H1 (cell line): ENCODE measurements around the gene CPA1. TPM values are rescaled to one million over a fixed set of nuclear protein-coding genes. Genes with fewer than 3 reads are reported as not detected.

Experiments used
- CTCF ChIA-PET: fragments of 300-600 bp; sonication (Branson Sonifier 250); formaldehyde crosslinking; loops from one replicate; lab custom pipeline; 2021; ENCODE audit not compliant: partially characterized antibody; lab: Charles Lee
- POLR2A ChIA-PET: fragments of 300-600 bp; sonication (Branson Sonifier 250); formaldehyde crosslinking; loops from one replicate; lab custom pipeline; 2021; ENCODE audit warnings: inconsistent platforms; ENCODE audit not compliant: partially characterized antibody; lab: Charles Lee
- DNase-seq, 2 experiments: peaks; one replicate each; pipeline versions ENCODE4 v3.0.0 to v3.0.0-alpha.2; 2010 to 2022; ENCODE audit warnings: low spot score in 2 of 2, low read depth in 1 of 2, mixed read lengths in 1 of 2
- FAIRE-seq: peaks from 2 replicates; lab custom pipeline; 2011; peaks lifted over from hg19 to GRCh38; lab: Jason Lieb, UNC
- H2AFZ ChIP-seq: 2 replicates; pipeline ENCODE4 v1.8.1; 2012; ENCODE audit warnings: low read length, inconsistent platforms
- H2AK5ac ChIP-seq: 2 replicates; pipeline ENCODE4 v1.6.1; 2013; ENCODE audit warnings: low read depth, low read length
- H2BK120ac ChIP-seq: replicated peaks from 2 replicates; pipeline ENCODE3; 2013; ENCODE audit warnings: low read depth, low read length, inconsistent platforms
- H2BK12ac ChIP-seq: 2 replicates; pipeline ENCODE4 v1.6.1; 2013; ENCODE audit warnings: low read depth, low read length
- H2BK15ac ChIP-seq: 2 replicates; pipeline ENCODE4 v1.6.1; 2013; ENCODE audit warnings: low read length
- H2BK20ac ChIP-seq: 2 replicates; pipeline ENCODE4 v1.6.1; 2013; ENCODE audit warnings: low read length
- H2BK5ac ChIP-seq: 2 replicates; pipeline ENCODE4 v1.6.1; 2013; ENCODE audit warnings: low read depth, low read length
- H3K14ac ChIP-seq: 2 replicates; pipeline ENCODE4 v1.6.1; 2013; ENCODE audit warnings: inconsistent platforms; ENCODE audit not compliant: insufficient read length
- H3K18ac ChIP-seq: 2 replicates; pipeline ENCODE4 v1.6.1; 2013; ENCODE audit warnings: low read length; ENCODE audit errors: extremely low read depth
- H3K23ac ChIP-seq: 2 replicates; pipeline ENCODE4 v1.6.1; 2013; ENCODE audit warnings: inconsistent platforms; ENCODE audit not compliant: insufficient read length
- H3K23me2 ChIP-seq: 2 replicates; pipeline ENCODE4 v1.6.1; 2013; ENCODE audit warnings: low read depth, low read length
- H3K27ac ChIP-seq: 2 replicates; pipeline ENCODE4 v1.6.1; 2011; ENCODE audit warnings: low read depth, low read length, inconsistent platforms
- H3K27me3 ChIP-seq, 4 experiments: replicated peaks in 1 of 4; 1 replicate in 1 of 4; 2 replicates in 3 of 4; pipeline versions ENCODE4 v1.6.1 to v1.8.1; 2011 to 2013; ENCODE audit warnings: low read length in 3 of 4, mild to moderate bottlenecking in 3 of 4, inconsistent platforms in 2 of 4, mixed read lengths in 2 of 4, moderate library complexity in 1 of 4; ENCODE audit not compliant: control insufficient read depth in 3 of 4, insufficient read depth in 3 of 4; ENCODE audit errors: extremely low read depth in 1 of 4
- H3K36me3 ChIP-seq, 4 experiments: 2 replicates each; pipeline versions ENCODE4 v1.6.1 to v1.8.1; 2011 to 2013; ENCODE audit warnings: mild to moderate bottlenecking in 4 of 4, low read length in 3 of 4, moderate library complexity in 2 of 4, control low read depth in 1 of 4, inconsistent platforms in 1 of 4; ENCODE audit not compliant: insufficient read depth in 4 of 4, control insufficient read depth in 2 of 4
- H3K4ac ChIP-seq: replicated peaks from 2 replicates; pipeline ENCODE3; 2013; ENCODE audit warnings: low read length, low read depth, mixed read lengths, inconsistent platforms; ENCODE audit not compliant: insufficient read length
- H3K4me1 ChIP-seq, 4 experiments: replicated peaks in 1 of 4; 1 replicate in 1 of 4; 2 replicates in 3 of 4; pipeline versions ENCODE4 v1.6.1 to v1.8.1; 2011 to 2013; ENCODE audit warnings: low read length in 3 of 4, inconsistent platforms in 2 of 4, mixed read lengths in 1 of 4; ENCODE audit not compliant: insufficient read depth in 4 of 4, control insufficient read depth in 3 of 4
- H3K4me2 ChIP-seq, 2 experiments: 2 replicates each; pipeline versions ENCODE4 v1.6.1 to v1.8.1; 2011 to 2013; ENCODE audit warnings: low read depth in 2 of 2, low read length in 2 of 2, control low read depth in 1 of 2, inconsistent platforms in 1 of 2, mild to moderate bottlenecking in 1 of 2; ENCODE audit not compliant: insufficient read depth in 1 of 2
- H3K4me3 ChIP-seq, 4 experiments: fragments of 200-600, 300-600 bp in 1 of 4; sonication (generic), shearing (Covaris generic), sonication (Bioruptor Twin) in 1 of 4; 2 replicates each; pipeline versions ENCODE4 v1.5.1 to v1.8.1; 2011 to 2016; ENCODE audit warnings: low read length in 4 of 4, low read depth in 3 of 4, control low read depth in 2 of 4, inconsistent platforms in 2 of 4, mild to moderate bottlenecking in 2 of 4, mixed read lengths in 1 of 4, moderate library complexity in 1 of 4; ENCODE audit not compliant: insufficient read depth in 2 of 4; ENCODE audit errors: extremely low read depth in 1 of 4
- H3K56ac ChIP-seq: replicated peaks from 2 replicates; pipeline ENCODE3; 2013; ENCODE audit warnings: low read depth, mild to moderate bottlenecking, mixed read lengths, low read length, inconsistent platforms; ENCODE audit not compliant: insufficient read length
- H3K79me1 ChIP-seq: 2 replicates; pipeline ENCODE4 v1.6.1; 2013; ENCODE audit warnings: low read depth, low read length, control low read depth
- H3K79me2 ChIP-seq, 2 experiments: 2 replicates each; pipeline versions ENCODE4 v1.6.1 to v1.8.1; 2012 to 2013; ENCODE audit warnings: low read length in 2 of 2, mild to moderate bottlenecking in 2 of 2, inconsistent platforms in 1 of 2; ENCODE audit not compliant: insufficient read depth in 2 of 2, control insufficient read depth in 1 of 2
- H3K9ac ChIP-seq, 4 experiments: replicated peaks in 1 of 4; 1 replicate in 1 of 4; 2 replicates in 3 of 4; pipeline versions ENCODE4 v1.6.1 to v1.8.1; 2011 to 2013; ENCODE audit warnings: low read depth in 3 of 4, low read length in 3 of 4, control low read depth in 2 of 4, mild to moderate bottlenecking in 2 of 4, moderate library complexity in 2 of 4, inconsistent platforms in 1 of 4; ENCODE audit errors: extremely low read depth in 1 of 4
- H3K9me3 ChIP-seq, 2 experiments: 2 replicates each; pipeline versions ENCODE4 v1.6.1 to v1.8.1; 2012 to 2013; ENCODE audit warnings: mild to moderate bottlenecking in 2 of 2, moderate library complexity in 2 of 2, control low read depth in 1 of 2, inconsistent platforms in 1 of 2, low read depth in 1 of 2, low read length in 1 of 2, mixed read lengths in 1 of 2; ENCODE audit not compliant: insufficient read depth in 2 of 2
- H4K20me1 ChIP-seq, 2 experiments: replicated peaks in 1 of 2; 2 replicates each; pipeline versions ENCODE3 to v1.8.1; 2011 to 2013; ENCODE audit warnings: inconsistent platforms in 2 of 2, low read length in 2 of 2, mild to moderate bottlenecking in 1 of 2; ENCODE audit not compliant: insufficient read depth in 2 of 2, control insufficient read depth in 1 of 2
- H4K5ac ChIP-seq: 2 replicates; pipeline ENCODE4 v1.6.1; 2013; ENCODE audit warnings: low read length, low read depth, mixed read lengths, inconsistent platforms; ENCODE audit not compliant: insufficient read length
- H4K8ac ChIP-seq: 2 replicates; pipeline ENCODE4 v1.8.0; 2013; ENCODE audit warnings: mild to moderate bottlenecking, moderate library complexity, low read length, inconsistent platforms; ENCODE audit not compliant: insufficient read depth; ENCODE audit errors: extremely low read depth
- H4K91ac ChIP-seq: replicated peaks from 2 replicates; pipeline ENCODE3; 2013; ENCODE audit warnings: low read length, mixed read lengths, inconsistent platforms; ENCODE audit not compliant: insufficient read length
- CHD1 ChIP-seq: IDR thresholded peaks from 2 replicates; pipeline ENCODE4 v1.6.1; 2012; ENCODE audit warnings: low read depth, low read length, improper control_type of control experiment
- EGR1 ChIP-seq: IDR thresholded peaks from 2 replicates; pipeline ENCODE4 v1.6.1; 2011; ENCODE audit warnings: low read depth, low read length, borderline replicate concordance
- SIN3A ChIP-seq, 2 experiments: IDR thresholded peaks in 1 of 2; conservative IDR thresholded peaks in 1 of 2; 2 replicates each; pipeline ENCODE4 v1.6.1; 2011 to 2012; ENCODE audit warnings: low read length in 2 of 2, improper control_type of control experiment in 1 of 2, low read depth in 1 of 2, mild to moderate bottlenecking in 1 of 2
- SIX5 ChIP-seq: IDR thresholded peaks from 2 replicates; pipeline ENCODE4 v1.6.1; 2011; ENCODE audit warnings: mild to moderate bottlenecking, low read depth, low read length
- SP4 ChIP-seq: IDR thresholded peaks from 2 replicates; pipeline ENCODE4 v1.6.1; 2012; ENCODE audit warnings: low read length, inconsistent platforms
- SRF ChIP-seq: IDR thresholded peaks from 2 replicates; pipeline ENCODE4 v1.6.1; 2011; ENCODE audit warnings: mild to moderate bottlenecking, low read depth, low read length, moderate library complexity
- WGBS, 2 experiments: shearing (Covaris generic) in 1 of 2; methylation state at CpG; one replicate each; pipeline versions ENCODE4 v1.1.6 to v1.1.7; 2013 to 2015; ENCODE audit warnings: low lambda C conversion rate in 2 of 2, mixed read lengths in 2 of 2, inconsistent platforms in 1 of 2, low coverage in 1 of 2, missing lambda C conversion rate in 1 of 2; ENCODE audit not compliant: insufficient replicate concordance in 2 of 2, insufficient coverage in 1 of 2, insufficient read length in 1 of 2; ENCODE audit errors: extremely low coverage in 1 of 2, missing lambda C conversion rate in 1 of 2; 5-methylcytosine and 5-hydroxymethylcytosine counted together
- polyA plus RNA-seq, 7 experiments: library from polyadenylated mRNA; depleted of rRNA in 3 of 7; stranded (reverse) in 5 of 7; unstranded in 2 of 7; fragments of >200 nt in 5 of 7; fragments of 200-250 nt in 2 of 7; gene quantifications; 1 replicate in 5 of 7; 2 replicates in 1 of 7; 4 replicates in 1 of 7; pipeline versions ENCODE4 v1.2.1 to v1.2.3, GENCODE V29; 2011 to 2013; ENCODE audit warnings: missing spikeins in 2 of 7, mixed read lengths in 2 of 7
- total RNA-seq: library from RNA; stranded (reverse); fragmentation: NEBNext Ultra II Directional; extraction: Animal tissue kit (Norgen Biotek cat#: 25700); gene quantifications from 2 replicates; pipeline ENCODE4 v1.2.1, GENCODE V29; 2021

CPA1 gene
- total and polyA plus RNA-seq, 2 of the 8 experiments (the other 6 are each of a cell fraction or from before 2014, with no cell fraction given), result not detected

- no peak overlapping the region for H2AK5ac ChIP-seq
- peak overlapping the region; percentile 14; the same call in 1 of the 2 replicates for H4K8ac ChIP-seq
- no peaks in the 10 kb centered on the region for H3K27me3 ChIP-seq
- H2AFZ ChIP-seq, result no peak overlapping the region
- H2BK120ac ChIP-seq, result no peak overlapping the region
- no peaks in the 10 kb centered on the region for H3K79me2 ChIP-seq
- WGBS, 2 experiments, result 92% methylated on average over 12 of the region's 12 CpGs; no CpG with 5 or more reads in 1 of the 2 experiments
- H3K27ac ChIP-seq, result no peak overlapping the region
- FAIRE-seq (no peak), DNase-seq (no peak)
- H4K20me1 ChIP-seq, result no peaks in the 10 kb centered on the region
- no peak overlapping the region for H3K56ac ChIP-seq
- no peak overlapping the region for H3K4ac ChIP-seq
- CTCF ChIA-PET, result interaction anchor here (1.3 kb wide), 1 partner anchor 110 kb away, joined by 4 read pairs; no protein-coding TSS in a partner anchor
- H3K23ac ChIP-seq, result no peak overlapping the region
- H4K5ac ChIP-seq, result no peak overlapping the region
- H3K79me1 ChIP-seq, result no peaks in the 10 kb centered on the region
- H3K4me2 ChIP-seq, result no peak overlapping the region
- H3K23me2 ChIP-seq, result no peaks in the 10 kb centered on the region
- H3K9me3 ChIP-seq, result no peaks in the 10 kb centered on the region
- POLR2A ChIA-PET, result no interaction called here
- H2BK20ac ChIP-seq, result no peak overlapping the region
- H3K14ac ChIP-seq, result no peak overlapping the region
- H4K91ac ChIP-seq, result no peak overlapping the region
- no peak overlapping the region for H2BK12ac ChIP-seq
- no peaks in the 10 kb centered on the region for H3K36me3 ChIP-seq
- H3K4me1 ChIP-seq, result no peaks in the 10 kb centered on the region
- H3K9ac ChIP-seq, result no peak overlapping the region; a peak in 1 of 7 replicates
- no peak overlapping the region for H2BK15ac ChIP-seq
- H3K4me3 ChIP-seq, result no peak overlapping the region
- H3K18ac ChIP-seq, result no peak overlapping the region
- H2BK5ac ChIP-seq, result no peak overlapping the region
- TF ChIP-seq SP4, result no peak
- no peak for TF ChIP-seq CHD1
- TF ChIP-seq SRF, result no peak
- TF ChIP-seq SIN3A (conservative IDR thresholded peaks at IDR 0.05 in 1 of 2, IDR thresholded peaks at IDR 0.05 in 1 of 2; ENCODE audit: low read depth in 1 of 2, low read length in 2 of 2), result no peak
- TF ChIP-seq EGR1, result no peak
- no peak for TF ChIP-seq SIX5
Measured at GRCh38 chr7:130387628-130388403, 7.5 kb downstream of the CPA1 start.
